Endodermal cell (in vitro differentiated cells): Measurements from ENCODE around the gene MT1A. TPM values are rescaled to one million over a fixed set of nuclear protein-coding genes. Genes with fewer than 3 reads are reported as not detected.

Experiments
- DNase-seq: peaks from one replicate; pipeline ENCODE4 v3.0.0-alpha.2; 2017
- H3K27ac ChIP-seq: 2 replicates; pipeline ENCODE4 v1.5.1; 2013; ENCODE audit warnings: mild to moderate bottlenecking, low read depth, low read length, moderate library complexity
- H3K27me3 ChIP-seq: 2 replicates; pipeline ENCODE4 v1.6.1; 2013; ENCODE audit warnings: mild to moderate bottlenecking, low read length, moderate library complexity; ENCODE audit not compliant: insufficient read depth, control insufficient read depth, poor library complexity, severe bottlenecking
- H3K36me3 ChIP-seq: 2 replicates; pipeline ENCODE4 v1.7.0; 2013; ENCODE audit warnings: mild to moderate bottlenecking, low read length, moderate library complexity; ENCODE audit not compliant: control insufficient read depth, insufficient read depth
- H3K4me1 ChIP-seq: one replicate; pipeline ENCODE4 v1.7.0; 2013; ENCODE audit warnings: low read length; ENCODE audit not compliant: control insufficient read depth, insufficient read depth
- H3K4me3 ChIP-seq: 2 replicates; pipeline ENCODE4 v1.5.1; 2013; ENCODE audit warnings: mild to moderate bottlenecking, low read length, moderate library complexity
- H3K9ac ChIP-seq: 2 replicates; pipeline ENCODE4 v1.6.1; 2013; ENCODE audit warnings: mild to moderate bottlenecking, low read length, moderate library complexity; ENCODE audit not compliant: poor library complexity, severe bottlenecking; ENCODE audit errors: extremely low read depth
- H3K9me3 ChIP-seq: 2 replicates; pipeline ENCODE4 v1.6.1; 2013; ENCODE audit warnings: mild to moderate bottlenecking, low read length, moderate library complexity; ENCODE audit not compliant: control insufficient read depth
- H3K27ac Mint-ChIP-seq: 2 replicates; pipeline ENCODE4 v1.8.0; 2020; ENCODE audit warnings: mixed read lengths
- H3K27me3 Mint-ChIP-seq: 2 replicates; pipeline ENCODE4 v1.8.0; 2021; ENCODE audit warnings: mild to moderate bottlenecking, mixed read lengths; ENCODE audit not compliant: insufficient read depth
- H3K36me3 Mint-ChIP-seq: 2 replicates; pipeline ENCODE4 v1.8.0; 2020; ENCODE audit warnings: low read depth, mixed read lengths
- H3K4me1 Mint-ChIP-seq: 2 replicates; pipeline ENCODE4 v1.8.0; 2020; ENCODE audit warnings: mixed read lengths
- H3K4me3 Mint-ChIP-seq: 2 replicates; pipeline ENCODE4 v1.8.0; 2020; ENCODE audit warnings: mild to moderate bottlenecking, moderate library complexity, mixed read lengths
- H3K9me3 Mint-ChIP-seq: 2 replicates; pipeline ENCODE4 v1.8.0; 2020; ENCODE audit warnings: mild to moderate bottlenecking, mixed read lengths
- CTCF ChIP-seq: fragments of 200-600 bp; sonication (generic); conservative IDR thresholded peaks from 2 replicates; pipeline ENCODE4 v1.5.0; 2021; ENCODE audit warnings: antibody characterized with exemption, mild to moderate bottlenecking
- WGBS, 2 experiments: methylation state at CpG; one replicate each; pipeline versions ENCODE4 v1.1.5 to v1.1.7; 2013; ENCODE audit warnings: missing lambda C conversion rate in 2 of 2, mixed read lengths in 1 of 2; ENCODE audit not compliant: insufficient coverage in 1 of 2, insufficient read length in 1 of 2; 5-methylcytosine and 5-hydroxymethylcytosine counted together
- total RNA-seq, 2 donors: library from RNA; stranded (reverse); fragmentation: NEBNext Ultra II Directional in 1 of 2; extraction: Animal tissue kit (Norgen Biotek cat#: 25700) in 1 of 2; gene quantifications; 2 replicates in 1 of 2; 3 replicates in 1 of 2; pipeline ENCODE4 v1.2.1, GENCODE V29; 2021

MT1A gene
- total RNA-seq, 2 donors from 2014 or later = not detected

- Mint-ChIP-seq H3K9me3 (peaks cover 12% of the 10 kb centered on the region), H3K4me1 (peaks cover 4% of the 10 kb centered on the region), H3K36me3 (no peaks in the 10 kb centered on the region), H3K4me3 (no peak overlapping the region), H3K27me3 (peaks cover 33% of the 10 kb centered on the region), H3K27ac (no peak overlapping the region)
- Histone ChIP-seq H3K27ac (no peak overlapping the region), H3K4me3 (no peak overlapping the region), H3K27me3 (peaks cover 50% of the 10 kb centered on the region), H3K36me3 (no peaks in the 10 kb centered on the region), H3K9me3 (no peaks in the 10 kb centered on the region), H3K9ac (no peak overlapping the region), H3K4me1 (no peaks in the 10 kb centered on the region)
- DNase-seq = peak; percentile 51
- peak; percentile 16 for TF ChIP-seq CTCF
- WGBS, 2 experiments = 80 to 84% methylated on average over 3 to 5 of the region's 5 CpGs
These were observed 45.1 kb downstream of the MT1A start for GRCh38 chr16:56683424-56684172.

GRCh38 chr16:56684256-56684925, 45.9 kb downstream of the MT1A start:
- no peak overlapping the region for H3K27ac ChIP-seq
- H3K9me3 ChIP-seq = no peaks in the 10 kb centered on the region
- H3K36me3 ChIP-seq = no peaks in the 10 kb centered on the region
- WGBS, 2 experiments = 60 to 63% methylated on average over 1 to 4 of the region's 4 CpGs
- peaks cover 42% of the 10 kb centered on the region for H3K27me3 ChIP-seq
- no peak for TF ChIP-seq CTCF
- H3K4me3 ChIP-seq = no peak overlapping the region
- Mint-ChIP-seq H3K27me3 (peaks cover 32% of the 10 kb centered on the region), H3K27ac (no peak overlapping the region), H3K4me1 (peaks cover 4% of the 10 kb centered on the region), H3K9me3 (peaks cover 12% of the 10 kb centered on the region), H3K4me3 (no peak overlapping the region), H3K36me3 (no peaks in the 10 kb centered on the region)
- H3K4me1 ChIP-seq = no peaks in the 10 kb centered on the region
- no peak overlapping the region for H3K9ac ChIP-seq
- DNase-seq = no peak

DNA sequence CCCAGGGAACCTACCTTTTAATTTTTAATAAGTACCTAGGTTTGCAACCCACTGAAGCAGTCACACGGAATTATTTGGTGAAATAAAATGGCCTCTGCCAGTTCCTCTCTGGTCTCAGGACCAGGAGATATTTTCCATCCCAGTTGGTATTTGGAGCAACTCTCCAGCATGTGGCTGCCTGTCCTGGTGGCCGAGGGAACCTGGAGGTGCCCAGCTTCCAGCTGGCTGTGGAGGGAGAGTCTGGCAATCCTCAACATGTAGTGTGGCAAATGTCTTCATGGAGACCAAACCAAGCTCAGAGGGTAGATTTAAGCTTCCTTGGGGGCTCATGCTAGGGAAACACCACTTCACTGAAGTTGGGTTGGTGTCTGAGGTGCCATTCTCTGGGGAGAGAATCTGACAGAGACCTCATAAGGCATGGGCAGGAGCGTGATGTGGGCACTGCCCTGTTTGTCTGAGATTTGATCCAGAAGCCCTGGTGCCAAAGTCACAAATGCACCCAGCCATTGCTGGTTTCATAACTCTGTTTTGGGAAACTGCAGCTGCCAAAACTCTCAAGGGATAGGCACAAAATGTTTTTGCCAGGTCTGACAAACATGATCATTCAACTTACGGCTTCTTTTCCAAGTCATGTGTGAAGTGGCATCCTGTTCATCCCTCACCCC, 46.6 kb downstream of the MT1A start:
- DNase-seq = no peak
- Mint-ChIP-seq H3K4me1 (peaks cover 4% of the 10 kb centered on the region), H3K4me3 (no peak overlapping the region), H3K27me3 (peaks cover 32% of the 10 kb centered on the region), H3K36me3 (no peaks in the 10 kb centered on the region), H3K9me3 (peaks cover 12% of the 10 kb centered on the region), H3K27ac (no peak overlapping the region)
- Histone ChIP-seq H3K27me3 (peaks cover 35% of the 10 kb centered on the region), H3K9me3 (no peaks in the 10 kb centered on the region), H3K4me3 (no peak overlapping the region), H3K9ac (no peak overlapping the region), H3K36me3 (no peaks in the 10 kb centered on the region), H3K27ac (no peak overlapping the region), H3K4me1 (no peaks in the 10 kb centered on the region)
- 88 to 94% methylated on average over 4 of the region's 4 CpGs for WGBS, 2 experiments
- no peak for TF ChIP-seq CTCF
